Fibroblast of the aortic adventitia (primary cell): ENCODE results near the gene UBC. TPM values are rescaled to one million over a fixed set of nuclear protein-coding genes. Genes with fewer than 3 reads are reported as not detected.
"Not testable (repeated sequence)": the region's sequence is repeated elsewhere in the genome, so short reads cannot be mapped to it uniquely, and the experiment has no call there.

ENCODE experiments used
- DNase-seq: peaks from one replicate; pipeline ENCODE4 v3.0.0-alpha.2; 2010; ENCODE audit warnings: low read depth
- H3K4me3 ChIP-seq: 2 replicates; pipeline ENCODE4 v1.5.1; 2011; ENCODE audit warnings: low read depth, mild to moderate bottlenecking, control low read depth, low read length, moderate library complexity
- CTCF ChIP-seq: IDR thresholded peaks from 2 replicates; pipeline ENCODE4 v1.5.1; 2011; ENCODE audit warnings: mild to moderate bottlenecking, low read length, control low read depth, inconsistent platforms; ENCODE audit not compliant: insufficient read depth
- total RNA-seq: library from RNA; depleted of rRNA; stranded (reverse); fragments of >200 nt; gene quantifications from 2 replicates; pipeline ENCODE4 v1.2.3, GENCODE V29; 2012; ENCODE audit warnings: low replicate concordance

Gene UBC
- total RNA-seq, 1 donor: 1,400 TPM

GRCh38 chr12:124938108-124938507 is 23.7 kb upstream of the UBC start:
- no peak for TF ChIP-seq CTCF
- no peak overlapping the region for H3K4me3 ChIP-seq
- peak; percentile 19 for DNase-seq

- not testable (repeated sequence) for DNase-seq, H3K4me3 ChIP-seq
These were observed 17.1 kb upstream of the UBC start for GRCh38 chr12:124931528-124931927.

- H3K4me3 ChIP-seq: no peak overlapping the region
- TF ChIP-seq CTCF: no peak
- no peak for DNase-seq
These were observed 16.1 kb upstream of the UBC start for GRCh38 chr12:124930586-124930985.

- no peak for DNase-seq
- no peak overlapping the region for H3K4me3 ChIP-seq
- no peak for TF ChIP-seq CTCF
These were observed 15.4 kb upstream of the UBC start for GRCh38 chr12:124929649-124930419.

GRCh38 chr12:124928912-124929530 is 14.6 kb upstream of the UBC start:
- no peak for DNase-seq
- TF ChIP-seq CTCF: no peak
- no peak overlapping the region for H3K4me3 ChIP-seq

GRCh38 chr12:124928095-124928911 is 13.9 kb upstream of the UBC start:
- peak; percentile 60 for DNase-seq
- no peak for TF ChIP-seq CTCF
- peak overlapping the region; percentile 46 for H3K4me3 ChIP-seq
